Measurements from ENCODE around the gene USH2A. TPM values are rescaled to one million over a fixed set of nuclear protein-coding genes. Genes with fewer than 3 reads are reported as not detected.

The USH2A gene
- total RNA-seq, 2 experiments from 2014 or later = not detected

DNA sequence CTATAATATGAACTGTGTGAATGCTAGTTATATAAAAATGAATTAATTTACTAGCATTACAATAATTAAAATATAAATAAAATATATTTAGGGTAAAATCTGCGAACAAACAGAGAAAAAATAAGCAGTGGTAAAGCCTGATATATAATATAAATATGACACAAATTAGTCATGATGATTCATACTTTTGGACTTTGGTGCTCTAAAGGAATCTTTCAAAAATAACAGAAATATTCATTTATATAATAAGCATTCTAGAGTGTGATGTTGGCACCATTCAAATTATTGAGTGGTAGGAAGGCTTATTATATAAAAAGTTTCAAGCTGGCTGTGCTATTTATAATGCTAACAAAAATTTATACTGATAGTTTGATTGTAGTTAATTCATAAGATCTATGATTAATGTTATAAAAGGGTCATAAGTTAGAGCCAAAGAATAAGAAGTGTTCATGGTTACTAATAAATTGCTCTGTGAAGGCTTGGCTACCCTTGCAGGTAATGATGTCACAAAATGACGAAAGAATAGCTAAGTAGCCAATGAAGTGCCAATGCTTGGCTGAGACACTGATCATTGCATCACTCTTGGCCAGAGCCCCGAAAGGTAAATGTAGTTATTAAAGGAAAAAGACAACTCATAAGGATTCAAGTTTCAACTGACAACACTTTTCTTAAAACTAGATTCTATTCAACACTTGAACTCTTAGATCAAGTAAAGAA lies 108.7 kb downstream of the USH2A start:
- no peak overlapping the region for H3K4me3 ChIP-seq (ENCODE audit: low read length)
- ATAC-seq (ENCODE audit: poor library complexity) (no peak), DNase-seq (no peak)
- Mint-ChIP-seq H3K27me3 (no peaks in the 10 kb centered on the region), H3K4me1 (ENCODE audit: low read depth) (no peaks in the 10 kb centered on the region), H3K36me3 (ENCODE audit: low read depth) (no peaks in the 10 kb centered on the region), H3K9me3 (peaks cover 12% of the 10 kb centered on the region), H3K27ac (no peak overlapping the region), H3K4me3 (no peak overlapping the region)
- H3K36me3 ChIP-seq (ENCODE audit: insufficient read depth, low read length) = no peaks in the 10 kb centered on the region
- no peaks in the 10 kb centered on the region for H3K4me1 ChIP-seq (ENCODE audit: insufficient read depth, low read length)
- no peaks in the 10 kb centered on the region for H3K27me3 ChIP-seq (ENCODE audit: control insufficient read depth in 1 of 2, insufficient read depth in 2 of 2, low read length in 2 of 2)
- TF ChIP-seq, protein P1, sequence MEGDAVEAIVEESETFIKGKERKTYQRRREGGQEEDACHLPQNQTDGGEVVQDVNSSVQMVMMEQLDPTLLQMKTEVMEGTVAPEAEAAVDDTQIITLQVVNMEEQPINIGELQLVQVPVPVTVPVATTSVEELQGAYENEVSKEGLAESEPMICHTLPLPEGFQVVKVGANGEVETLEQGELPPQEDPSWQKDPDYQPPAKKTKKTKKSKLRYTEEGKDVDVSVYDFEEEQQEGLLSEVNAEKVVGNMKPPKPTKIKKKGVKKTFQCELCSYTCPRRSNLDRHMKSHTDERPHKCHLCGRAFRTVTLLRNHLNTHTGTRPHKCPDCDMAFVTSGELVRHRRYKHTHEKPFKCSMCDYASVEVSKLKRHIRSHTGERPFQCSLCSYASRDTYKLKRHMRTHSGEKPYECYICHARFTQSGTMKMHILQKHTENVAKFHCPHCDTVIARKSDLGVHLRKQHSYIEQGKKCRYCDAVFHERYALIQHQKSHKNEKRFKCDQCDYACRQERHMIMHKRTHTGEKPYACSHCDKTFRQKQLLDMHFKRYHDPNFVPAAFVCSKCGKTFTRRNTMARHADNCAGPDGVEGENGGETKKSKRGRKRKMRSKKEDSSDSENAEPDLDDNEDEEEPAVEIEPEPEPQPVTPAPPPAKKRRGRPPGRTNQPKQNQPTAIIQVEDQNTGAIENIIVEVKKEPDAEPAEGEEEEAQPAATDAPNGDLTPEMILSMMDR (IDR thresholded peaks at IDR 0.05) = no peak
- intact Hi-C loops (cut with DNase I, micrococcal nuclease) = no loop called here
- peaks cover 0 to 7% of the 10 kb centered on the region in 2 experiments for H3K9me3 ChIP-seq (ENCODE audit: control insufficient read depth in 1 of 2, insufficient read depth in 1 of 2, low read length in 2 of 2)
- ChIA-PET POLR2A (no interaction called here), CTCF (no interaction called here)
- H3K27ac ChIP-seq (ENCODE audit: low read depth in 1 of 2, low read length in 2 of 2) = no peak overlapping the region

- H3K36me3 ChIP-seq (ENCODE audit: insufficient read depth, low read length) = no peaks in the 10 kb centered on the region
- Mint-ChIP-seq H3K27me3 (no peaks in the 10 kb centered on the region), H3K36me3 (ENCODE audit: low read depth) (no peaks in the 10 kb centered on the region), H3K27ac (no peak overlapping the region), H3K4me1 (ENCODE audit: low read depth) (no peaks in the 10 kb centered on the region), H3K4me3 (no peak overlapping the region), H3K9me3 (peaks cover 17% of the 10 kb centered on the region)
- no peak overlapping the region for H3K27ac ChIP-seq (ENCODE audit: low read depth in 1 of 2, low read length in 2 of 2)
- TF ChIP-seq, protein P1 (IDR thresholded peaks at IDR 0.05) = no peak
- DNase-seq (no peak), ATAC-seq (ENCODE audit: poor library complexity) (no peak)
- H3K27me3 ChIP-seq (ENCODE audit: control insufficient read depth in 1 of 2, insufficient read depth in 2 of 2, low read length in 2 of 2) = no peaks in the 10 kb centered on the region
- H3K9me3 ChIP-seq (ENCODE audit: control insufficient read depth in 1 of 2, insufficient read depth in 1 of 2, low read length in 2 of 2) = peaks cover 0 to 4% of the 10 kb centered on the region in 2 experiments
- no peaks in the 10 kb centered on the region for H3K4me1 ChIP-seq (ENCODE audit: insufficient read depth, low read length)
- no peak overlapping the region for H3K4me3 ChIP-seq (ENCODE audit: low read length)
- ChIA-PET POLR2A (no interaction called here), CTCF (no interaction called here)
- intact Hi-C loops (cut with DNase I, micrococcal nuclease) = no loop called here
Measured at GRCh38 chr1:216310776-216311175, 112.5 kb downstream of the USH2A start.

- H3K4me3 Mint-ChIP-seq = no peak overlapping the region
- CTCF ChIA-PET = no interaction called here
- POLR2A ChIA-PET = no interaction called here
Measured at GRCh38 chr1:216306830-216307229, 116.4 kb downstream of the USH2A start.

More at GRCh38 chr1:216306830-216307229, 116.4 kb downstream of the USH2A start:
- Mint-ChIP-seq H3K27me3 (no peaks in the 10 kb centered on the region), H3K27ac (no peak overlapping the region), H3K9me3 (peaks cover 11% of the 10 kb centered on the region), H3K4me1 (ENCODE audit: low read depth) (no peaks in the 10 kb centered on the region), H3K36me3 (ENCODE audit: low read depth) (no peaks in the 10 kb centered on the region)
- no peaks in the 10 kb centered on the region for H3K36me3 ChIP-seq (ENCODE audit: insufficient read depth, low read length)
- DNase-seq (no peak), ATAC-seq (ENCODE audit: poor library complexity) (no peak)
- TF ChIP-seq, protein P1 (IDR thresholded peaks at IDR 0.05) = no peak
- peaks cover 0 to 4% of the 10 kb centered on the region in 2 experiments for H3K9me3 ChIP-seq (ENCODE audit: control insufficient read depth in 1 of 2, insufficient read depth in 1 of 2, low read length in 2 of 2)
- no peaks in the 10 kb centered on the region for H3K4me1 ChIP-seq (ENCODE audit: insufficient read depth, low read length)
- no peaks in the 10 kb centered on the region for H3K27me3 ChIP-seq (ENCODE audit: control insufficient read depth in 1 of 2, insufficient read depth in 2 of 2, low read length in 2 of 2)
- no peak overlapping the region for H3K4me3 ChIP-seq (ENCODE audit: low read length)
- intact Hi-C loops (cut with DNase I, micrococcal nuclease) = no loop called here
- H3K27ac ChIP-seq (ENCODE audit: low read depth in 1 of 2, low read length in 2 of 2) = no peak overlapping the region
